Pancreas (tissue), 10 donors: ENCODE results near the gene HS6ST1. TPM values are rescaled to one million over a fixed set of nuclear protein-coding genes. Genes with fewer than 3 reads are reported as not detected.

Experiments
- ATAC-seq, 4 donors: fragments of 200-7000 bp; cut with Tn5 transposase; one replicate each; pipeline versions ENCODE4 v1.8.0 to v1.9.1; 2020; ENCODE audit warnings: mild to moderate bottlenecking in 4 of 4, moderate library complexity in 4 of 4
- DNase-seq, 6 donors: peaks; one replicate each; pipeline ENCODE4 v3.0.0-alpha.2; 2020
- FAIRE-seq: peaks from 2 replicates; lab custom pipeline; 2012; peaks lifted over from hg19 to GRCh38; lab: Jason Lieb, UNC
- H3K27ac ChIP-seq, 4 donors: fragments of 200-600 bp; sonication (generic); 1 replicate in 3 of 4; 2 replicates in 1 of 4; pipeline versions ENCODE4 v1.5.0 to v1.8.0; 2020
- H3K27me3 ChIP-seq, 4 donors: fragments of 200-600 bp; one replicate each; pipeline ENCODE4 v1.8.0; 2021
- H3K36me3 ChIP-seq, 3 donors: fragments of 200-600 bp; sonication (generic) in 1 of 3; one replicate each; pipeline versions ENCODE4 v1.5.0 to v1.8.0; 2020 to 2021
- H3K4me1 ChIP-seq, 3 donors: fragments of 200-600 bp; one replicate each; pipeline ENCODE4 v1.8.0; 2021
- H3K4me3 ChIP-seq, 4 donors: fragments of 200-600 bp; sonication (generic) in 2 of 4; one replicate each; pipeline versions ENCODE4 v1.5.0 to v1.8.0; 2020 to 2021
- H3K9me3 ChIP-seq, 4 donors: fragments of 200-600 bp; one replicate each; pipeline ENCODE4 v1.8.0; 2021
- CTCF ChIP-seq, 4 donors: fragments of 200-600 bp; sonication (generic) in 3 of 4; IDR thresholded peaks; one replicate each; pipeline versions ENCODE4 v1.5.0 to v1.8.0; 2021; ENCODE audit warnings: antibody characterized with exemption in 4 of 4
- WGBS, 2 donors: extraction: QIAGEN DNeasy Blood & Tissue Kit; methylation state at CpG; one replicate each; pipeline ENCODE4 v1.1.7; 2013; 5-methylcytosine and 5-hydroxymethylcytosine counted together
- intact Hi-C, 3 donors: fragments of 100-400 bp; cut with DNase I; formaldehyde crosslinking; loops; one replicate each; pipeline versions ENCODE4 v1.11.1 to v1.14.2; 2022
- polyA plus RNA-seq, 2 donors: library from polyadenylated mRNA; stranded (reverse); fragments of 200-250 nt; gene quantifications; one replicate each; pipeline ENCODE4 v1.2.3, GENCODE V29; 2013
- total RNA-seq, 6 donors: library from RNA; stranded (reverse); fragmentation: NEBNext Ultra II Directional in 4 of 6; extraction: Animal tissue kit (Norgen Biotek cat#: 25700) in 4 of 6; gene quantifications; one replicate each; pipeline versions ENCODE4 v1.2.1 to v1.2.4, GENCODE V29; 2021 to 2023
- donor health status: healthy with polysubstance abuse.
- donor health status: DM: no; HTN: no; CAD: no; lungs with moderate emphysema.
- donor health status: DM: no; HTN: no; CAD: no.
- donor health status: control.
- donor health status: control.
- donor health status: Bipolar disorder and iron deficiency.
- donor health status: DM: yes; HTN: yes; CAD: no.
- donor health status: DM: no; HTN: no; CAD: no.
- donor health status: DM: no; HTN: no; CAD: no.
- donor health status: DM: yes; HTN: yes; CAD: no.

The HS6ST1 gene
- total and polyA plus RNA-seq, 8 donors = 20.7 to 47.8 (median 25.5) TPM

- WGBS, 2 donors = 91 to 96% methylated on average over 16 of the region's 16 CpGs
- Histone ChIP-seq H3K36me3 (no peaks in the 10 kb centered on the region), H3K4me1 (peaks cover 0 to 12% (median 2%) of the 10 kb centered on the region in 3 donors), H3K9me3 (no peaks in the 10 kb centered on the region), H3K27ac (no peak overlapping the region), H3K4me3 (no peak overlapping the region), H3K27me3 (no peaks in the 10 kb centered on the region)
- no peak for ATAC-seq
- FAIRE-seq = no peak
- no peak for TF ChIP-seq CTCF (IDR thresholded peaks at IDR 0.05)
- intact Hi-C loops = no loop called here
- peak in 3 of 6 donors; percentile 4 to 54 (median 9) for DNase-seq
Measured at GRCh38 chr2:128358941-128359731, 40.5 kb upstream of the HS6ST1 start.

- ATAC-seq (no peak), DNase-seq (peak in 1 of 6 donors; percentile 2), FAIRE-seq (no peak)
- no peaks in the 10 kb centered on the region for H3K27me3 ChIP-seq
- no peak overlapping the region for H3K4me3 ChIP-seq
- no peaks in the 10 kb centered on the region for H3K36me3 ChIP-seq
- WGBS, 2 donors = 85 to 93% methylated on average over 12 of the region's 12 CpGs
- intact Hi-C loops = no loop called here
- peaks cover 0 to 12% (median 1%) of the 10 kb centered on the region in 3 donors for H3K4me1 ChIP-seq
- no peak overlapping the region for H3K27ac ChIP-seq
- no peak for TF ChIP-seq CTCF (IDR thresholded peaks at IDR 0.05)
- H3K9me3 ChIP-seq = no peaks in the 10 kb centered on the region
Measured at GRCh38 chr2:128357506-128358370, 39.1 kb upstream of the HS6ST1 start.

GRCh38 chr2:128356127-128356526 is 37.5 kb upstream of the HS6ST1 start:
- Histone ChIP-seq H3K4me1 (peaks cover 0 to 3% (median 0%) of the 10 kb centered on the region in 3 donors), H3K27ac (no peak overlapping the region), H3K4me3 (no peak overlapping the region), H3K36me3 (no peaks in the 10 kb centered on the region), H3K9me3 (no peaks in the 10 kb centered on the region), H3K27me3 (no peaks in the 10 kb centered on the region)
- no peak for DNase-seq
- no peak for FAIRE-seq
- no peak for ATAC-seq
- no peak for TF ChIP-seq CTCF (IDR thresholded peaks at IDR 0.05)
- intact Hi-C loops = no loop called here
- WGBS, 2 donors = 96% methylated on average over 2 of the region's 2 CpGs

GRCh38 chr2:128354726-128355470 is 36.2 kb upstream of the HS6ST1 start:
- DNase-seq = no peak
- no peaks in the 10 kb centered on the region for H3K36me3 ChIP-seq
- no peak for TF ChIP-seq CTCF (IDR thresholded peaks at IDR 0.05)
- no peak for ATAC-seq
- intact Hi-C loops = no loop called here
- no peaks in the 10 kb centered on the region for H3K4me1 ChIP-seq
- no peak overlapping the region for H3K4me3 ChIP-seq
- 82 to 86% methylated on average over 6 of the region's 6 CpGs for WGBS, 2 donors
- no peaks in the 10 kb centered on the region for H3K27me3 ChIP-seq
- FAIRE-seq = no peak
- H3K27ac ChIP-seq = no peak overlapping the region
- H3K9me3 ChIP-seq = no peaks in the 10 kb centered on the region
